NB4 (cell line): ENCODE results near the gene PCDHGA1.
"Not testable (repeated sequence)": the region's sequence is repeated elsewhere in the genome, so short reads cannot be mapped to it uniquely, and the experiment has no call there.

ENCODE experiments used
- MAX ChIP-seq: IDR thresholded peaks from 2 replicates; pipeline ENCODE4 v1.6.1; 2011; ENCODE audit warnings: low read depth, low read length
- POLR2A ChIP-seq: IDR thresholded peaks from 2 replicates; pipeline ENCODE4 v1.6.1; 2011; ENCODE audit warnings: mild to moderate bottlenecking; ENCODE audit not compliant: insufficient read length; ENCODE audit errors: extremely low read depth

DNA sequence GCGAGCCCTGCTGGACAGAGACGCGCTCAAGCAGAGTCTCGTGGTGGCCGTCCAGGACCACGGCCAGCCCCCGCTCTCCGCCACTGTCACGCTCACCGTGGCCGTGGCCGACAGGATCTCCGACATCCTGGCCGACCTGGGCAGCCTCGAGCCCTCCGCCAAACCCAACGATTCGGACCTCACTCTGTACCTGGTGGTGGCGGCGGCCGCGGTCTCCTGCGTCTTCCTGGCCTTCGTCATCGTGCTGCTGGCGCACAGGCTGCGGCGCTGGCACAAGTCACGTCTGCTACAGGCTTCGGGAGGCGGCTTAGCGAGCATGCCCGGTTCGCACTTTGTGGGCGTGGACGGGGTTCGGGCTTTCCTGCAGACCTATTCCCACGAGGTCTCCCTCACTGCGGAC is 2.3 kb downstream of the PCDHGA1 start:
- TF ChIP-seq POLR2A, MAX: not testable (repeated sequence)
